ENCODE results near the gene NT5DC4. TPM values are rescaled to one million over a fixed set of nuclear protein-coding genes. Genes with fewer than 3 reads are reported as not detected.

NT5DC4 gene
- total and polyA plus RNA-seq, 2 of the 8 experiments (the other 6 are each of a cell fraction or from before 2014, with no cell fraction given): not detected

DNA sequence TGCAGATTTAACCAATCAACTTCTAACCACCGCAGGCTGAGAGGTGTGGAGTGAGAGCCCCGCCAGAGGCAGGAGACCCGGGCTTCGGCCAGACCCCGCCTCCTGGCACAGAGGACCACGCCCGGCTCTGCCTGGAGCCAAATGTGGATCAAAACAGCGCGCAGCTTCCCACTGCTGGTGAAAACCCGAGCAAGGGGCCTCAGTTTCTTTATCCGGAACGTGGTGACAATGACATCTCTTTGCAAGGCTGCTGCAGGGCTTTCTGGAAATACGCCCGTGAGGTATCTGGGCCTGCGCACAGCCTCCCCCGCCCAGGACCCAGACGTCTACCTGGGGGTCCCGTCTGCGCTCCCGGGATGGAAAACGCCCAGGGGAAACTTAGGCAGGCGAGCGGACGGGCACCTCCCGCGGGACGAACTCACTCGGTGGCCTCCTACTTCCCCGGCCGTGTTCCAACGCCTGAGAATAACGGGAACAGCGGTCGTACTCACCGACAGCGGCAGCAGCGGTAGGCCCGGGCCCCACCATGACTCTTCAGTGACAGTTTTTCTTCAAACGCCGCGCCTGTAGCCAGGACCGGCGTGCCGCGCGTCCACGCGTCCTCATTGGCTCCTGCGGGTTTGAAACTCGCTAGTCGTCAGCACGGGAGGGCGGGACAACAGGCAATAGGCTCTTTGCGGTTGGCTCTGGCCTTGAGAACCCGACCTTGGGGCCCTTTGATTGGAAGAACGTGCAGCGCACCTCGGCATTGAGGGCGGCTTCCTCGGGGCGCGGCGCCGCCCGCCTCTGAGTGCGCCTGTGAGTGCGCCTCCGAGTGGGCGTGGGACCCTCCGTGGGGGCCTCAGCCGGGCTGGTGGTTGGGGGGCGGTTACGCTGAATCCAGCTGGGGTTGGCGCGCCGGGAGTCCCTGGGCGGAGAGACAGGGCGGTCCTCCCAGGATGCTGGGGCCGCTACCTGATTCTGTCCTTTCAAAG is 43.5 kb downstream of the NT5DC4 start, which contains the start of gene CKAP2L:
CKAP2L (minus strand) TSS at position 539 of the 974 bp plus-strand sequence; CDS start at position 528, 11 bp downstream.
- Histone ChIP-seq H2BK20ac (ENCODE audit: low read length) (no peak within 1 kb of the TSS), H2BK15ac (ENCODE audit: low read length) (no peak within 1 kb of the TSS), H3K9ac (replicated peaks in 1 of 4; ENCODE audit: extremely low read depth in 1 of 4, low read depth in 3 of 4, low read length in 3 of 4) (peak within 1 kb of the TSS in 3 of 4 experiments; percentile 32 to 60 (median 34); a peak in 5 of 7 replicates), H3K4me2 (ENCODE audit: insufficient read depth in 1 of 2, low read depth in 2 of 2, low read length in 2 of 2) (peak within 1 kb of the TSS; percentile 84 to 98), H2BK5ac (ENCODE audit: low read depth, low read length) (no peak within 1 kb of the TSS; the same call in 1 of the 2 replicates), H2BK120ac (replicated peaks; ENCODE audit: low read depth, low read length) (no peak within 1 kb of the TSS), H3K56ac (replicated peaks; ENCODE audit: insufficient read length, low read depth, low read length) (peak within 1 kb of the TSS; percentile 71), H3K27ac (ENCODE audit: low read depth, low read length) (no peak within 1 kb of the TSS), H2AK5ac (ENCODE audit: low read depth, low read length) (no peak within 1 kb of the TSS), H3K23ac (ENCODE audit: insufficient read length) (no peak within 1 kb of the TSS), H3K79me1 (ENCODE audit: low read depth, low read length) (peaks cover 4% of the 10 kb centered on the region; the same call in 1 of the 2 replicates), H4K5ac (ENCODE audit: insufficient read length, low read depth, low read length) (no peak within 1 kb of the TSS), H3K79me2 (ENCODE audit: control insufficient read depth in 1 of 2, insufficient read depth in 2 of 2, low read length in 2 of 2) (peaks cover 0 to 8% of the 10 kb centered on the region in 2 experiments; a peak in 1 of 4 replicates), H4K8ac (ENCODE audit: extremely low read depth, insufficient read depth, low read length) (peak within 1 kb of the TSS; percentile 91), H4K91ac (replicated peaks; ENCODE audit: insufficient read length, low read length) (no peak within 1 kb of the TSS), H3K4ac (replicated peaks; ENCODE audit: insufficient read length, low read depth, low read length) (no peak within 1 kb of the TSS), H3K9me3 (ENCODE audit: insufficient read depth in 2 of 2, low read depth in 1 of 2, low read length in 1 of 2) (no peaks in the 10 kb centered on the region), H3K14ac (ENCODE audit: insufficient read length) (no peak within 1 kb of the TSS), H3K27me3 (replicated peaks in 1 of 4; ENCODE audit: control insufficient read depth in 3 of 4, extremely low read depth in 1 of 4, insufficient read depth in 3 of 4, low read length in 3 of 4) (no peaks in the 10 kb centered on the region), H2AFZ (ENCODE audit: low read length) (peak within 1 kb of the TSS; percentile 68), H3K18ac (ENCODE audit: extremely low read depth, low read length) (no peak within 1 kb of the TSS; the same call in 1 of the 2 replicates), H4K20me1 (replicated peaks in 1 of 2; ENCODE audit: control insufficient read depth in 1 of 2, insufficient read depth in 2 of 2, low read length in 2 of 2) (no peaks in the 10 kb centered on the region), H3K4me3 (ENCODE audit: extremely low read depth in 1 of 4, insufficient read depth in 2 of 4, low read depth in 3 of 4, low read length in 4 of 4) (peak within 1 kb of the TSS; percentile 76 to 91 (median 86)), H2BK12ac (ENCODE audit: low read depth, low read length) (no peak within 1 kb of the TSS), H3K36me3 (ENCODE audit: control insufficient read depth in 2 of 4, insufficient read depth in 4 of 4, low read length in 3 of 4) (peaks cover 0 to 14% (median 3%) of the 10 kb centered on the region in 4 experiments; a peak in 3 of 8 replicates), H3K23me2 (ENCODE audit: low read depth, low read length) (peaks cover 6% of the 10 kb centered on the region), H3K4me1 (replicated peaks in 1 of 4; ENCODE audit: control insufficient read depth in 3 of 4, insufficient read depth in 4 of 4, low read length in 3 of 4) (peaks cover 0 to 8% (median 3%) of the 10 kb centered on the region in 4 experiments; a peak in 3 of 7 replicates)
- ChIA-PET CTCF (ENCODE audit: partially characterized antibody) (interaction anchor here (1.6 to 4.6 kb wide), 4 partner anchors 121 to 178 kb away, joined by 3 to 17 read pairs (median 10); no protein-coding TSS in a partner anchor), POLR2A (ENCODE audit: partially characterized antibody) (interaction anchor here (1.0 kb wide), 1 partner anchor 103 kb away, joined by 3 read pairs; no protein-coding TSS in a partner anchor)
- DNase-seq (ENCODE audit: low read depth in 1 of 2, low spot score in 2 of 2): peak; percentile 90 to 91
- WGBS, 2 experiments (ENCODE audit: extremely low coverage in 1 of 2, insufficient coverage in 1 of 2, insufficient read length in 1 of 2, insufficient replicate concordance in 2 of 2, low coverage in 1 of 2, low lambda C conversion rate in 2 of 2, missing lambda C conversion rate in 1 of 2): 2% methylated on average over 58 of the region's 79 CpGs; no CpG with 5 or more reads in 1 of the 2 experiments
- no peak for FAIRE-seq
- TF ChIP-seq TAF1 (IDR thresholded peaks at IDR 0.05; ENCODE audit: low read depth, low read length) (0 out of 2 replicates have a peak, but pooled peaks have one; percentile 14), TBP (IDR thresholded peaks at IDR 0.05; ENCODE audit: low read depth, low read length) (no peak), SIN3A (conservative IDR thresholded peaks at IDR 0.05 in 1 of 2, IDR thresholded peaks at IDR 0.05 in 1 of 2; ENCODE audit: low read depth in 1 of 2, low read length in 2 of 2) (peak in 1 of 2 experiments; percentile 94; a peak in 2 of 4 replicates), FOSL1 (IDR thresholded peaks at IDR 0.05; ENCODE audit: insufficient read depth, low read depth, low read length) (no peak), TEAD4 (IDR thresholded peaks at IDR 0.05; ENCODE audit: low read depth, low read length) (no peak), EGR1 (IDR thresholded peaks at IDR 0.05; ENCODE audit: borderline replicate concordance, low read depth, low read length) (no peak), SUZ12 (IDR thresholded peaks at IDR 0.05; ENCODE audit: low read length) (no peak), GTF2F1 (IDR thresholded peaks at IDR 0.05; ENCODE audit: borderline replicate concordance, low read depth, low read length) (no peak), ZNF274 (IDR thresholded peaks at IDR 0.05; ENCODE audit: borderline replicate concordance, extremely low read depth, low read length) (no peak), ATF3 (IDR thresholded peaks at IDR 0.05; ENCODE audit: insufficient read depth, low read depth, low read length) (no peak)

All from H1 (cell line).